Endothelial cell (in vitro differentiated cells): ENCODE results near the gene DIAPH2. TPM values are rescaled to one million over a fixed set of nuclear protein-coding genes. Genes with fewer than 3 reads are reported as not detected.

Source experiments
- DNase-seq: peaks from one replicate; pipeline ENCODE4 v3.0.0; 2021; ENCODE audit warnings: low spot score
- H3K27ac Mint-ChIP-seq: one replicate; pipeline ENCODE4 v1.8.0; 2021; ENCODE audit warnings: mixed read lengths, inconsistent platforms; ENCODE audit not compliant: unreplicated experiment
- H3K27me3 Mint-ChIP-seq: one replicate; pipeline ENCODE4 v1.8.0; 2021; ENCODE audit warnings: mild to moderate bottlenecking, moderate library complexity, mixed read lengths, inconsistent platforms; ENCODE audit not compliant: unreplicated experiment
- H3K36me3 Mint-ChIP-seq: one replicate; pipeline ENCODE4 v1.8.0; 2021; ENCODE audit warnings: mild to moderate bottlenecking, low read depth, mixed read lengths, inconsistent platforms; ENCODE audit not compliant: unreplicated experiment
- H3K4me1 Mint-ChIP-seq: one replicate; pipeline ENCODE4 v1.8.0; 2021; ENCODE audit warnings: mild to moderate bottlenecking, mixed read lengths, inconsistent platforms; ENCODE audit not compliant: unreplicated experiment
- H3K4me3 Mint-ChIP-seq: one replicate; pipeline ENCODE4 v1.8.0; 2021; ENCODE audit warnings: mild to moderate bottlenecking, mixed read lengths, inconsistent platforms; ENCODE audit not compliant: unreplicated experiment
- H3K9me3 Mint-ChIP-seq: one replicate; pipeline ENCODE4 v1.8.0; 2021; ENCODE audit warnings: mixed read lengths, inconsistent platforms; ENCODE audit not compliant: unreplicated experiment
- CTCF ChIP-seq: fragments of 200-600 bp; sonication (generic); IDR thresholded peaks from one replicate; pipeline ENCODE4 v1.5.0; 2021; ENCODE audit warnings: antibody characterized with exemption; ENCODE audit not compliant: unreplicated experiment
- total RNA-seq: library from RNA; stranded (reverse); fragmentation: NEBNext Ultra II Directional; extraction: Animal tissue kit (Norgen Biotek cat#: 25700); gene quantifications from one replicate; pipeline ENCODE4 v1.2.1, GENCODE V29; 2021; ENCODE audit not compliant: unreplicated experiment

The DIAPH2 gene
- total RNA-seq, 1 donor from 2014 or later = 45.3 TPM

GRCh38 chrX:96861218-96861617, 176.6 kb downstream of the DIAPH2 start:
- Mint-ChIP-seq H3K4me3 (no peak overlapping the region), H3K9me3 (no peaks in the 10 kb centered on the region), H3K4me1 (peaks cover 2% of the 10 kb centered on the region), H3K27me3 (peaks cover 2% of the 10 kb centered on the region), H3K27ac (no peak overlapping the region), H3K36me3 (no peaks in the 10 kb centered on the region)
- DNase-seq = no peak
- no peak for TF ChIP-seq CTCF

DNA sequence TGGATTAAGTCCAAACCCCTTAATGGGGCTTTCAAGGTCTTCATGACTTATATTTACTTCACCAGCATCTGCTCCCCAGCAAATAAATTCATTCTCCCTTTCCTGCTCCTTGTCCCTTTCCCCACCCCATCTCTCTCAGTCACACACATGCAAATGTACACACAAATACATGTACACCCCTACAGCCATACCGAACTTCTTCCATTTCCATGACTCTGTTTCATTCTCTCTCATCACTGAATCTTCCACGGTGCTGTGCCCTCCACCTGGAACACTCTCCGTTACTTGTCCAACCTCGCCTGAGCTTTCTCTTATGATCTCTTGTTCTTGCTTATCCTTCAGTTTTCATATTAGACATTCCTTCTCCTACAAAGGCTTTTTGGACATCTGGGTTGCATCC, 177.0 kb downstream of the DIAPH2 start:
- peaks cover 2% of the 10 kb centered on the region for H3K4me1 Mint-ChIP-seq
- TF ChIP-seq CTCF = no peak
- H3K9me3 Mint-ChIP-seq = no peaks in the 10 kb centered on the region
- peaks cover 2% of the 10 kb centered on the region for H3K27me3 Mint-ChIP-seq
- no peak overlapping the region for H3K4me3 Mint-ChIP-seq
- H3K27ac Mint-ChIP-seq = no peak overlapping the region
- DNase-seq = no peak
- no peaks in the 10 kb centered on the region for H3K36me3 Mint-ChIP-seq

GRCh38 chrX:96883608-96884007, 199.0 kb downstream of the DIAPH2 start, which contains the start of gene RPA4:
Gene RPA4 (plus strand): TSS chrX:96883908. CDS start chrX:96884311, 403 bp downstream.
- Mint-ChIP-seq H3K4me3 (no peak within 1 kb of the TSS), H3K27ac (no peak within 1 kb of the TSS), H3K36me3 (peaks cover 2% of the 10 kb centered on the region), H3K4me1 (no peaks in the 10 kb centered on the region), H3K9me3 (no peaks in the 10 kb centered on the region), H3K27me3 (no peaks in the 10 kb centered on the region)
- DNase-seq = no peak
- no peak for TF ChIP-seq CTCF

GRCh38 chrX:96884027-96884426, 199.4 kb downstream of the DIAPH2 start:
- Mint-ChIP-seq H3K27me3 (no peaks in the 10 kb centered on the region), H3K4me1 (no peaks in the 10 kb centered on the region), H3K4me3 (no peak overlapping the region), H3K9me3 (no peaks in the 10 kb centered on the region), H3K36me3 (peaks cover 2% of the 10 kb centered on the region), H3K27ac (no peak overlapping the region)
- no peak for TF ChIP-seq CTCF
- no peak for DNase-seq

- DNase-seq = no peak
- no peak overlapping the region for H3K4me3 Mint-ChIP-seq
- no peaks in the 10 kb centered on the region for H3K9me3 Mint-ChIP-seq
- no peak overlapping the region for H3K27ac Mint-ChIP-seq
- no peaks in the 10 kb centered on the region for H3K27me3 Mint-ChIP-seq
- no peak for TF ChIP-seq CTCF
- H3K36me3 Mint-ChIP-seq = peaks cover 2% of the 10 kb centered on the region
- no peaks in the 10 kb centered on the region for H3K4me1 Mint-ChIP-seq
Observed at GRCh38 chrX:96889726-96890125, 205.1 kb downstream of the DIAPH2 start.
